Mucosa of descending colon (tissue), 3 donors: ENCODE data around the gene MAGOH. TPM values are rescaled to one million over a fixed set of nuclear protein-coding genes. Genes with fewer than 3 reads are reported as not detected.
"Not testable (repeated sequence)": the region's sequence is repeated elsewhere in the genome, so short reads cannot be mapped to it uniquely, and the experiment has no call there.

Experiments
- ATAC-seq: fragments of 200-7000 bp; cut with Tn5 transposase; one replicate; pipeline ENCODE4 v1.9.1; 2020; ENCODE audit warnings: mild to moderate bottlenecking, moderate library complexity
- DNase-seq, 3 donors: peaks; one replicate each; pipeline ENCODE4 v3.0.0-alpha.2; 2020
- H3K36me3 ChIP-seq: fragments of 200-600 bp; one replicate; pipeline ENCODE4 v1.8.0; 2021; ENCODE audit warnings: low read depth, mild to moderate bottlenecking
- H3K4me1 ChIP-seq: fragments of 200-600 bp; one replicate; pipeline ENCODE4 v1.8.0; 2021; ENCODE audit warnings: low read depth, mild to moderate bottlenecking
- H3K4me3 ChIP-seq: fragments of 200-600 bp; one replicate; pipeline ENCODE4 v1.8.0; 2021; ENCODE audit warnings: mild to moderate bottlenecking
- H3K9me3 ChIP-seq: fragments of 200-600 bp; one replicate; pipeline ENCODE4 v1.8.0; 2021; ENCODE audit warnings: mild to moderate bottlenecking
- CTCF ChIP-seq: fragments of 200-600 bp; IDR thresholded peaks from one replicate; pipeline ENCODE4 v1.8.0; 2022; ENCODE audit warnings: antibody characterized with exemption, mild to moderate bottlenecking
- intact Hi-C, 2 donors: fragments of 100-400 bp; cut with DNase I in 1 of 2; cut with micrococcal nuclease in 1 of 2; formaldehyde crosslinking; loops; one replicate each; pipeline versions ENCODE4 v1.11.0 to v1.11.1; 2022; cut with DNase I, micrococcal nuclease
- total RNA-seq, 3 donors: library from RNA; stranded (reverse); fragmentation: NEBNext Ultra II Directional in 2 of 3; extraction: Animal tissue kit (Norgen Biotek cat#: 25700) in 2 of 3; gene quantifications; one replicate each; pipeline versions ENCODE4 v1.2.1 to v1.2.4, GENCODE V29; 2021 to 2023
- donor health status: DM: no; HTN: no; CAD: no; lungs with moderate emphysema.
- donor health status: DM: no; HTN: no; CAD: no.
- donor health status: DM: no; HTN: yes; CAD: no.

Gene MAGOH
- total RNA-seq, 3 donors from 2014 or later, result 30.3 to 36.3 (median 34.9) TPM

GRCh38 chr1:53206735-53207379 lies 31.5 kb downstream of the MAGOH start:
- no peak for DNase-seq
- Histone ChIP-seq H3K4me1 (no peaks in the 10 kb centered on the region), H3K9me3 (peaks cover 17% of the 10 kb centered on the region), H3K4me3 (no peak overlapping the region), H3K36me3 (peaks cover 23% of the 10 kb centered on the region)
- intact Hi-C loops, result no loop called here
- TF ChIP-seq CTCF, result no peak
- ATAC-seq, result no peak

DNA sequence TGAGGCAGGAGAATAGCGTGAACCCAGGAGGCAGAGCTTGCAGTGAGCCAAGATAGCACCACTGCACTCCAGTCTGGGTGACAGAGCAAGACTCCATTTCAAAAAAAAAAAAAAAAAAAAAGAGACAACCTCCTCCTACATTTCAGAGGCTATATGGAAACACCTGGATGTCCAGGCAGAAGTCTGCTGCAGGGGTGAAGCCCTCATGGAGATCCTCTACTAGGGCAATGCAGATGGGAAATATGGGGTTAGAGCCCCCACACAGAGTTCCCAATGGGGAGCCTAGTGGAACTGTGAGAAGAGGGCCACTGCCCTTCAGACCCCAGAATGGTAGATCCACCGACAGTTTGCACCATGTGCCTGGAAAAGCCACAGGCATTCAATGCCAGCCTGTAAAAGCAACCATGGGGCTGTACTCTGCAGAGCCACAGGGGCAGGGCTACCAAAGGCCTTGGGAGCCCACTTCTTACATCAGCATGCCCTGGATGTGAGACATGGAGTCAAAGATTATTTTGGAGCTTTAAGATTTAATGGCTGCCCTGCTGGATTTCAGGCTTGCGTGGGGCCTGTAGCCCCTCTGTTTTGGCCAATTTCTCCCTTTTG lies 32.1 kb downstream of the MAGOH start:
- ATAC-seq, H3K4me1 ChIP-seq, intact Hi-C loops, DNase-seq, H3K4me3 ChIP-seq: not testable (repeated sequence)
- peaks cover 23% of the 10 kb centered on the region for H3K36me3 ChIP-seq
- peaks cover 17% of the 10 kb centered on the region for H3K9me3 ChIP-seq

- H3K4me1 ChIP-seq, intact Hi-C loops, DNase-seq, ATAC-seq, H3K4me3 ChIP-seq: not testable (repeated sequence)
- peaks cover 19% of the 10 kb centered on the region for H3K36me3 ChIP-seq
- peaks cover 17% of the 10 kb centered on the region for H3K9me3 ChIP-seq
Observed at GRCh38 chr1:53205496-53205895, 32.8 kb downstream of the MAGOH start.

- Histone ChIP-seq H3K9me3 (peaks cover 17% of the 10 kb centered on the region), H3K4me3 (no peak overlapping the region), H3K4me1 (peaks cover 2% of the 10 kb centered on the region), H3K36me3 (peaks cover 11% of the 10 kb centered on the region)
- intact Hi-C loops, result no loop called here
- no peak for DNase-seq
- ATAC-seq, result no peak
- TF ChIP-seq CTCF, result no peak
Observed at GRCh38 chr1:53203466-53203865, 34.9 kb downstream of the MAGOH start.

GRCh38 chr1:53198241-53198651 lies 40.1 kb downstream of the MAGOH start:
- H3K4me3 ChIP-seq, result no peak overlapping the region
- intact Hi-C loops, result no loop called here
- peak; percentile 47 for ATAC-seq

More at GRCh38 chr1:53198241-53198651, 40.1 kb downstream of the MAGOH start:
- Histone ChIP-seq H3K9me3 (no peaks in the 10 kb centered on the region), H3K36me3 (no peaks in the 10 kb centered on the region), H3K4me1 (peaks cover 13% of the 10 kb centered on the region)
- TF ChIP-seq CTCF, result no peak
- peak in 1 of 3 donors; percentile 67 for DNase-seq
